Adrenal gland (tissue), 5 donors: Measurements from ENCODE around the gene BLMH.

Experiments
- POLR2A ChIP-seq, 2 donors: fragments of 450-650 bp; IDR thresholded peaks; one replicate each; pipeline ENCODE4 v1.6.1; 2017; ENCODE audit warnings: antibody characterized with exemption in 2 of 2, mild to moderate bottlenecking in 2 of 2, moderate library complexity in 1 of 2
- TF ChIP-seq, protein P1 (sequence below), 6 experiments: fragments of 450-650 bp in 4 of 6; fragments of 200-600 bp in 2 of 6; sonication (generic) in 1 of 6; IDR thresholded peaks; 1 replicate in 5 of 6; 2 replicates in 1 of 6; pipeline versions ENCODE4 v1.5.1 to v1.8.0; 2016 to 2021; ENCODE audit warnings: antibody characterized with exemption in 6 of 6, mild to moderate bottlenecking in 2 of 6, moderate library complexity in 1 of 6
- donor health status: DM: no; HTN: no; CAD: no.

DNA sequence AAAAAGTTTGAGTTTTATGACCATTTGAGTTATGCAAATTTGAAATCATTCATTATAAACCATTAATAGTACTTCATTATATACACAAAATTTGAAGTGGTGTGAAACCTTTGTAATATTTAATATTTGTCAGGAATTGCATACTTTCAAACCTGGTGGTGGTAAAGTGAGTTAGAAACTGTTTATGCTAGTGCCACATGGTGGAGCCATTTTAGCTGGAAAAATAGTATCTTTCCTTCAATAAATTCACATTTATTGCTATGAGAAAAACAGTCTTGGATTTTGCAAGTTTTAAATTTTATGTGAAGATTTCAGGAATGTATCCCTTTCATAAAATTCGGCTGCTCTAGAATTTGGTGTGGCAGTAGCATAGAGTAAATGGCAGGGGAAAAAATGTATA is 7.3 kb upstream of the BLMH start:
- TF ChIP-seq, protein P1, sequence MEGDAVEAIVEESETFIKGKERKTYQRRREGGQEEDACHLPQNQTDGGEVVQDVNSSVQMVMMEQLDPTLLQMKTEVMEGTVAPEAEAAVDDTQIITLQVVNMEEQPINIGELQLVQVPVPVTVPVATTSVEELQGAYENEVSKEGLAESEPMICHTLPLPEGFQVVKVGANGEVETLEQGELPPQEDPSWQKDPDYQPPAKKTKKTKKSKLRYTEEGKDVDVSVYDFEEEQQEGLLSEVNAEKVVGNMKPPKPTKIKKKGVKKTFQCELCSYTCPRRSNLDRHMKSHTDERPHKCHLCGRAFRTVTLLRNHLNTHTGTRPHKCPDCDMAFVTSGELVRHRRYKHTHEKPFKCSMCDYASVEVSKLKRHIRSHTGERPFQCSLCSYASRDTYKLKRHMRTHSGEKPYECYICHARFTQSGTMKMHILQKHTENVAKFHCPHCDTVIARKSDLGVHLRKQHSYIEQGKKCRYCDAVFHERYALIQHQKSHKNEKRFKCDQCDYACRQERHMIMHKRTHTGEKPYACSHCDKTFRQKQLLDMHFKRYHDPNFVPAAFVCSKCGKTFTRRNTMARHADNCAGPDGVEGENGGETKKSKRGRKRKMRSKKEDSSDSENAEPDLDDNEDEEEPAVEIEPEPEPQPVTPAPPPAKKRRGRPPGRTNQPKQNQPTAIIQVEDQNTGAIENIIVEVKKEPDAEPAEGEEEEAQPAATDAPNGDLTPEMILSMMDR (IDR thresholded peaks at IDR 0.05), result peak in 1 of 6 experiments; percentile 10
- no peak for TF ChIP-seq POLR2A (IDR thresholded peaks at IDR 0.05)
